Astrocyte (in vitro differentiated cells and primary cell): ENCODE measurements around the gene NPPA. TPM values are rescaled to one million over a fixed set of nuclear protein-coding genes. Genes with fewer than 3 reads are reported as not detected.

Experiments used
- DNase-seq: peaks from one replicate; pipeline ENCODE4 v3.0.0-alpha.2; 2010; ENCODE audit warnings: low read depth
- FAIRE-seq: peaks from 2 replicates; lab custom pipeline; 2011; peaks lifted over from hg19 to GRCh38; lab: Jason Lieb, UNC
- H2AFZ ChIP-seq: 2 replicates; pipeline ENCODE4 v1.6.0; 2012; ENCODE audit warnings: low read depth, low read length, inconsistent platforms
- H3K27ac ChIP-seq: 2 replicates; pipeline ENCODE4 v1.5.1; 2011; ENCODE audit warnings: low read depth, low read length, inconsistent platforms
- H3K27me3 ChIP-seq: 2 replicates; pipeline ENCODE4 v1.6.0; 2011; ENCODE audit warnings: low read length, inconsistent platforms; ENCODE audit not compliant: insufficient read depth
- H3K36me3 ChIP-seq: 2 replicates; pipeline ENCODE4 v1.5.1; 2011; ENCODE audit warnings: low read length, inconsistent platforms; ENCODE audit not compliant: insufficient read depth
- H3K4me1 ChIP-seq: 2 replicates; pipeline ENCODE4 v1.5.1; 2011; ENCODE audit warnings: low read length, inconsistent platforms; ENCODE audit not compliant: insufficient read depth
- H3K4me2 ChIP-seq: 2 replicates; pipeline ENCODE4 v1.6.0; 2012; ENCODE audit warnings: low read length, inconsistent platforms
- H3K4me3 ChIP-seq: 2 replicates; pipeline ENCODE4 v1.5.1; 2011; ENCODE audit warnings: low read depth, mild to moderate bottlenecking, low read length, inconsistent platforms; ENCODE audit not compliant: insufficient read depth
- H3K79me2 ChIP-seq: 2 replicates; pipeline ENCODE4 v1.6.0; 2012; ENCODE audit warnings: mild to moderate bottlenecking, low read length, inconsistent platforms; ENCODE audit not compliant: insufficient read depth
- H3K9ac ChIP-seq: 2 replicates; pipeline ENCODE4 v1.6.0; 2012; ENCODE audit warnings: mild to moderate bottlenecking, low read length, inconsistent platforms
- H3K9me3 ChIP-seq: 2 replicates; pipeline ENCODE4 v1.5.1; 2012; ENCODE audit warnings: low read depth, mild to moderate bottlenecking, low read length, inconsistent platforms; ENCODE audit not compliant: insufficient read depth
- H4K20me1 ChIP-seq: 2 replicates; pipeline ENCODE4 v1.6.0; 2012; ENCODE audit warnings: low read length, inconsistent platforms; ENCODE audit not compliant: insufficient read depth
- H3K27ac Mint-ChIP-seq: one replicate; pipeline ENCODE4 v1.8.0; 2021; ENCODE audit warnings: mild to moderate bottlenecking, mixed read lengths; ENCODE audit not compliant: unreplicated experiment
- H3K27me3 Mint-ChIP-seq: one replicate; pipeline ENCODE4 v1.8.0; 2021; ENCODE audit warnings: low read depth, mixed read lengths; ENCODE audit not compliant: unreplicated experiment
- H3K36me3 Mint-ChIP-seq: one replicate; pipeline ENCODE4 v1.8.0; 2021; ENCODE audit warnings: low read depth, mixed read lengths; ENCODE audit not compliant: unreplicated experiment
- H3K4me1 Mint-ChIP-seq: one replicate; pipeline ENCODE4 v1.8.0; 2021; ENCODE audit warnings: low read depth, mixed read lengths; ENCODE audit not compliant: unreplicated experiment
- H3K4me3 Mint-ChIP-seq: one replicate; pipeline ENCODE4 v1.8.0; 2021; ENCODE audit warnings: mild to moderate bottlenecking, moderate library complexity, mixed read lengths; ENCODE audit not compliant: unreplicated experiment
- H3K9me3 Mint-ChIP-seq: one replicate; pipeline ENCODE4 v1.8.0; 2021; ENCODE audit warnings: mild to moderate bottlenecking, mixed read lengths; ENCODE audit not compliant: unreplicated experiment
- EZH2 ChIP-seq: IDR thresholded peaks from 2 replicates; pipeline ENCODE4 v1.6.1; 2012; ENCODE audit warnings: mild to moderate bottlenecking, low read length, inconsistent platforms; ENCODE audit not compliant: insufficient read depth
- total RNA-seq: library from RNA; stranded (reverse); gene quantifications from 2 replicates; pipeline ENCODE4 v1.2.1, GENCODE V29; 2021
- TF ChIP-seq, protein P1 (sequence below): IDR thresholded peaks from 2 replicates; pipeline ENCODE4 v1.5.1; 2011; ENCODE audit warnings: low read depth, mild to moderate bottlenecking, inconsistent platforms, low read length, moderate library complexity; ENCODE audit not compliant: insufficient read depth

Gene NPPA
- total RNA-seq, 1 donor from 2014 or later: not detected

- H3K9me3 Mint-ChIP-seq: no peaks in the 10 kb centered on the region
- peaks cover 2% of the 10 kb centered on the region for H3K36me3 Mint-ChIP-seq
- DNase-seq (no peak), FAIRE-seq (no peak)
- no peaks in the 10 kb centered on the region for H3K27me3 Mint-ChIP-seq
- Histone ChIP-seq H3K4me1 (peaks cover 43% of the 10 kb centered on the region), H3K79me2 (peaks cover 55% of the 10 kb centered on the region), H3K36me3 (peaks cover 9% of the 10 kb centered on the region), H3K27me3 (no peaks in the 10 kb centered on the region), H3K9ac (peak overlapping the region; percentile 86), H3K4me2 (peak overlapping the region; percentile 93), H4K20me1 (peaks cover 28% of the 10 kb centered on the region), H3K9me3 (no peaks in the 10 kb centered on the region), H3K4me3 (peak overlapping the region; percentile 78), H2AFZ (no peak overlapping the region), H3K27ac (no peak overlapping the region)
- peak overlapping the region; percentile 99 for H3K4me3 Mint-ChIP-seq
- peaks cover 32% of the 10 kb centered on the region for H3K4me1 Mint-ChIP-seq
- peak overlapping the region; percentile 80 for H3K27ac Mint-ChIP-seq
- no peak for TF ChIP-seq EZH2
- TF ChIP-seq, protein P1, sequence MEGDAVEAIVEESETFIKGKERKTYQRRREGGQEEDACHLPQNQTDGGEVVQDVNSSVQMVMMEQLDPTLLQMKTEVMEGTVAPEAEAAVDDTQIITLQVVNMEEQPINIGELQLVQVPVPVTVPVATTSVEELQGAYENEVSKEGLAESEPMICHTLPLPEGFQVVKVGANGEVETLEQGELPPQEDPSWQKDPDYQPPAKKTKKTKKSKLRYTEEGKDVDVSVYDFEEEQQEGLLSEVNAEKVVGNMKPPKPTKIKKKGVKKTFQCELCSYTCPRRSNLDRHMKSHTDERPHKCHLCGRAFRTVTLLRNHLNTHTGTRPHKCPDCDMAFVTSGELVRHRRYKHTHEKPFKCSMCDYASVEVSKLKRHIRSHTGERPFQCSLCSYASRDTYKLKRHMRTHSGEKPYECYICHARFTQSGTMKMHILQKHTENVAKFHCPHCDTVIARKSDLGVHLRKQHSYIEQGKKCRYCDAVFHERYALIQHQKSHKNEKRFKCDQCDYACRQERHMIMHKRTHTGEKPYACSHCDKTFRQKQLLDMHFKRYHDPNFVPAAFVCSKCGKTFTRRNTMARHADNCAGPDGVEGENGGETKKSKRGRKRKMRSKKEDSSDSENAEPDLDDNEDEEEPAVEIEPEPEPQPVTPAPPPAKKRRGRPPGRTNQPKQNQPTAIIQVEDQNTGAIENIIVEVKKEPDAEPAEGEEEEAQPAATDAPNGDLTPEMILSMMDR: no peak
Observed at GRCh38 chr1:11807133-11807532, 40.5 kb downstream of the NPPA start.

DNA sequence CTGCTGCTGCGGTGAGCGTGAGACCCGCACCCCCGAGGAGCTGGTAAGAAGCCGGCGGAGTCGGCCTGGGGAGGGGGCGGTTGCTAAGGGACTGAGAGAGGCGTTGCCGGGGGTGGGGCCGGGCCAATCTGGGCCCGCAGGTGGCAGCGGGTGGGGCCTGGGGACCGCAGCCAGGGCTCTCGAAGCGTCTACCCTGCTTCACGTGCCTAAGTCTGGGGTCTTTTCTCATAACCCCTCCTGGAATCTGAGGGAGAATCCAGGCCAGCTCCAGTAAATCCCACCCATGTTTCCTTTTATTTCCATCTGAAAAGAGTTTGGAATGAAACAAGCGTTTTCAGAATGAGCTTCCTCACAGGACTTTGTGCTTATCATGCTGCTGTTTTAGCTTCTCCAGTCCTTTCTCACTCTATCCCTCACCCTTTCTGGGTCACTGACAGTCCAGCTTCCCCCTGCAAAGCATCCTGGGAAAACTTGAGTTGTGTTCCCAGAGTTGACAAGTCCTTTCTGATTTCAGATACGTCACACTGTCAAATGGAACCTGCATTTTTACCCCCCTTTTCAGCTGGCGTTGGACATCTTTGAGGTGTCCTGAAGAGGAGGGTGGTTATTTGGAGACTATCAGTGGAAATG, 41.2 kb downstream of the NPPA start:
- no peaks in the 10 kb centered on the region for H3K27me3 ChIP-seq
- H3K4me1 Mint-ChIP-seq: peaks cover 35% of the 10 kb centered on the region
- peak; percentile 16 for DNase-seq
- no peaks in the 10 kb centered on the region for H3K9me3 ChIP-seq
- H3K4me3 ChIP-seq: peak overlapping the region; percentile 78
- H3K36me3 ChIP-seq: peaks cover 3% of the 10 kb centered on the region
- peaks cover 51% of the 10 kb centered on the region for H3K79me2 ChIP-seq
- H3K27me3 Mint-ChIP-seq: no peaks in the 10 kb centered on the region
- peak overlapping the region; percentile 86 for H3K9ac ChIP-seq
- peaks cover 2% of the 10 kb centered on the region for H3K36me3 Mint-ChIP-seq
- peak overlapping the region; percentile 82 for H3K27ac ChIP-seq
- peak overlapping the region; percentile 93 for H3K27ac Mint-ChIP-seq
- H3K9me3 Mint-ChIP-seq: no peaks in the 10 kb centered on the region
- peak overlapping the region; percentile 99 for H3K4me3 Mint-ChIP-seq
- H3K4me1 ChIP-seq: peaks cover 45% of the 10 kb centered on the region
- H3K4me2 ChIP-seq: peak overlapping the region; percentile 93
- H4K20me1 ChIP-seq: peaks cover 22% of the 10 kb centered on the region
- TF ChIP-seq EZH2: no peak
- TF ChIP-seq, protein P1: no peak
- no peak for FAIRE-seq
- peak overlapping the region; percentile 82 for H2AFZ ChIP-seq
